GM19397 (cell line): ENCODE measurements around the gene MRPS17.

ENCODE experiments used
- ATAC-seq: cut with Tn5 transposase; IDR thresholded peaks from one replicate; pipeline ENCODE4 v1.9.1; 2021; ENCODE audit warnings: mild to moderate bottlenecking, moderate library complexity; ENCODE audit not compliant: unreplicated experiment

Gene MRPS17

DNA sequence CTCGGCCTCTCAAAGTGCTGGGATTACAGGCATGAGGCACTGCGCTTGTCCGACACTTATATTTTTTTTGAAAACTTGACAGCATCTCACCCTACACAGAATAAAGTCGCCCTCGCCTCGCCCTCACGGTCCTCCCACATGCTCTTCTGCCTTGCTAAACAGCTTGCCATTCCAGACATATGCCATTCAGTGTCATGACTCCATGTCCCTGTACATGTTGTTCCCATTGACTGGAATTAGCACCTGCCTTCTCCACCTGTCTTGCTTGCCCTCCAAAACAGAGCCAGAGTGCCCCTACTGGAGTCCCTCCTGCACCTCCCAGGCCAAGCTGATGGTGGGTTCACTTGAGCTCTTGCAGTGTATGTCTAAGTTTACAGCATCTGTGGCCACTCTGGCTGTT is 18.9 kb downstream of the MRPS17 start:
- ATAC-seq = no peak

DNA sequence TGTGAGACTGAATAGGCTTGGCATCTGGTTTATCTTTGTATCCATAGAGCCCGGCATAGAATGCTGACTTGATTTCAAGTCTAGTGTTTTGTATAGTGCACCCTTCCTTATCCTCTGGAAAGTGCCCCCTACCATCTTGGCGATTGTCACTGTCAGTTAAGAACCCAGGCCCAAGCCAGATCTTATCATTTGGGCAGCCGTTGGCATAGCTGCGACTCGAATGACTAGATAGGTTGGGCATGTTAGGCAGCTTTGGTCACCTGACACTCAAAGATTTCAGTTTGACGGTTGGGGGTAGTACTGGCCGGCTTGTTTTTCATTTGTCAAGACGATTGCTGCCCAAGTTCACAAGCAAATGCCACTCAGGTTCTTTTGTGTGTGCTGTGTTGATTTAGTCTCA is 19.3 kb downstream of the MRPS17 start:
- no peak for ATAC-seq

DNA sequence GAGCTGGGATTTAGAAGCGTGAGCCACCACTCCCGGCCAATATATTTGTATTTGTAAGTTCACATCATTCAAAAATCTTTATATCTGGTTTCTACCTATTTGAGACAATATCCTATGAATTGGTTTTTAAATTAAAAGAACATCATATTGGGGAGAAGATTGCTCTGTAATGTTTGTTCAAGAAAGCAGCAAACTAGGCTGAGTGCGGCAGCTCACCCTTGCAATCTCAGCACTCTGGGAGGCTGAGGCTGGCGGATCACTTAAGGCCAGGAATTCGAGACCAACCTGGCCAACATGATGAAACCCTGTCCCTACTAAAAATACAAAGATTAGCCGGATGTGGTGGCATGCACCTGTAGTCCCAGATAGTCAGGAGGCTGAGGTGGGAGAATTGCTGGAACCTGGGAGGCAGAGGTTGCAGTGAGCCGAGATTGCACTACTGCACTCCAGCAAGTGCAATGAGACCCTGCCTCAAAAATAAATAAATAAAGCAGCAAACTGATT is 22.1 kb downstream of the MRPS17 start:
- no peak for ATAC-seq

DNA sequence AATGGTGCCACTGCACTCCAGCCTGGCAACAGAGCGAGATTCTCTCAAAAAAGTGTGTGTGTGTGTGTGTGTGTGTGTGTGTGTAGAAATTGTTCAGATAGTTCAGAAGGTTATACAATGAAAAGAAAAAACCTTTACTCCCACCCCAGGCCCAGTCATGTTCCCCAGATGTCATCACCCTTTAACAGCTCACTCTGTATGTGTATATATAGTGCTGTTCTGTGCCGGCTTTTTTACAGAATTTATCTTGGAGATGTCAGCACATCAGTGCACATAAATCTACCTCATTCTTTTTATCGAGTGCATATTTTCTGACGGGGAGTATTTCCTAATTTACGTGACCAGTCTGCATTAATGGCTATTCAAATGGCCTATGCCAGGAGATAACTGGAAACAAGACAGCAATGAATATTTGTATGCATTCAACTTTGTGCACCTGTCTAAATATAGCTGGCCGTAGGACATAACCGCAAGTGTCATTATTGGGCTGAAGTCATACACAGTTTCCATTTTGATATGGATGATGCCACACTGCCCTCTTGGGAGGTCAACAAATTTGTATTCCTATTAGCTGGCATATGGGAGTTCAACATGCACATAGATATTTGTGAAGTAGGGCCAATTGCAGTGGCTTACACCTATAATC is 24.4 kb downstream of the MRPS17 start:
- no peak for ATAC-seq

DNA sequence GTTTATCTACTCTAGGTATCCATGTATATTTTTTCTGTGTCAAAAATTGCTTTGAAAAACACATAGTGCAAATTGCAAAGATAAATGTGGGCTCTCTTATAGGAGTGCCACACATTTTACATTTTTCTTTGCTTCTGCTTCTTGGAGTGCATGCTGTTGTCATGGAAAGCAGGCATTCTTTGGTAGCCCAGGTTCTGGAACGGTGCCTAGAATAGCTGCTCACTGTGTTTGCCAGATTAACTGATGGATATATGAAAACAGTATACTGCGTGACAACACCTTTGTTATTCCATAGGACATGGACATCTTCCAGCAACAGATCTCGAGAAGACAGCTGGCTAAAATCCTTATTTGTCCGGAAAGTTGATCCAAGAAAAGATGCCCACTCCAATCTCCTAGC is 26.2 kb downstream of the MRPS17 start:
- no peak for ATAC-seq

DNA sequence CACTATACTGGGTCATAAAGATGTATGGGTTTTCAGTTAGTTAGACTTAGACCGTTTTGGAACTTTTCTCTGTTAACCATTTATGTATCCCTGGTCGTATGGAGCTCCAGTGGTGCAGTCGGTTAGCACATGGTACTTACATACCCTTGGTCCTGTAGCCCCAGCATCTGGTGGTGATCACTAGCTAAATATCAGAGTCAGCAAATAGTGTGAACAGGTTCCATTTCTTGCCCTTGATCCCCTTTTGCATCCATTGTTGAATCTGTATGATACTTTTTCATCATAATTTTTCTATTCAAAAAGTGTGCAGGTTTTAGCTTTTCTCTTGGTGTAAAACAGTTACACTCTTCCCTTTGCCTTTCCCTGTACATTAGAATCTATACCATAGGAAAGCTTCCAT is 28.6 kb downstream of the MRPS17 start:
- no peak for ATAC-seq

DNA sequence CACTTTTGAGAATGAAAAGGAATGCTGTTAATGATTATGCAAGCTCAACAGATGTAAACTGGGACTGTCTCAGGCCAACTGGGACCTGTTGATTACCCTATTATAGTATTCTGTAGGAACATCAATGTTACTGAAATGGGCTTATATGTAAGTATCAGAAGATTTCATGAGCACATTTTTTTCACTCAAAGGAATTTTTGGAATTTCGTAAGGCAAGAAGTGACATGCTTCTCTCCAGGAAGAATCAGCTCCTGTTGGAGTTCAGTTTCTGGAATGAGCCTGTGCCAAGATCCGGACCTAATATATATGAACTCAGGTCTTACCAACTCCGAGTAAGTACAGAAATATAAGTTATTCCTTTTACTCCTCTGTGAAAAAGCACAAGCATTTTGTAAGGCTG is 31.9 kb downstream of the MRPS17 start:
- no peak for ATAC-seq

DNA sequence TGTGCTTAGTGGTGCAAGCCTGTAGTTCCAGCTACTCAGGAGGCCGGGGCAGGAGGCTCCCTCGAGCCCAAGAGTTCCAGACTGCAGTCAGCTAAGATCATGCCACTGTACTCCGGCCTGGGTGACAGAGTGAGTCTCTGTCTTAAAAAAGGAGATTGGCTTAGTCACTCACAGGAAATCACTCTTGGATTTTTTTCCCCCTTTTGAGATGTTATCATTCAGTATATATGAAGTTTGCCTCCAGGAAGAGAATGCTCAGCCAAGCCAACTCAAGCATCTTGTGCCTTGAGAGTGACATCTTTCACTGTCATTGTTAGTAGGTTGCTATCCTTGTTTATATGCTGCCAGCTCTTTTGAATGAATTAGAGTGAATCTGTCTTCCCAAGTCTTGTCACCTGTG is 40.7 kb downstream of the MRPS17 start:
- no peak for ATAC-seq

DNA sequence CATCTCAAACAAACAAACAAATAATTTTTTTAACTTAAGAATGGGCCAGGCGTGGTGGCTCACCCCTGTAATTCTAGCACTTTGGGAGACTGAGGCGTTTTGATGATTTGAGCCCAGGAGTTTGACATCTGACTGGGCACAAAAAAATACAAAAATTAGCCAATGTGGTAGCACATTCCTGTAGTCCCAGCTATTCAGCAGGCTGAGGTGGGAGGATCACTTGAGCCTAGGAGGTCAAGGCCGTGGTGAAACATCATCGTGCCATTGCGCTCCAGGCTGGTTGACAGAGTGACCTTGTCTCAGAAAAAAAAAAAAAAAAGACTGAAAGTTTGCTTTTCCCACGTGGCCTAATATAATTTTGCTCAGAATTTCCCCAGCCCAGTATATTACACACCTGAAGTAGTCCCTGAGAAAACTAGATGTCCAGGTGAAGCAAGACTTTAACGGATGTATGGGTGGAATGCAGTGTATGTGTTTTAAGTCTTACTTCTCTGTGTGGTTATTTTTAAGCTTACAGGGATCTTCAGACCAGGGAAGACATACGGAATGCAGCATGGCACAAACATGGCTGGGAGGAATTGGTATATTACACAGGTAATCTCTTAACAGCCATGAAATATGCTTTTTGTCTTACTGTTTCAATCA is 45.3 kb downstream of the MRPS17 start:
- ATAC-seq = no peak

DNA sequence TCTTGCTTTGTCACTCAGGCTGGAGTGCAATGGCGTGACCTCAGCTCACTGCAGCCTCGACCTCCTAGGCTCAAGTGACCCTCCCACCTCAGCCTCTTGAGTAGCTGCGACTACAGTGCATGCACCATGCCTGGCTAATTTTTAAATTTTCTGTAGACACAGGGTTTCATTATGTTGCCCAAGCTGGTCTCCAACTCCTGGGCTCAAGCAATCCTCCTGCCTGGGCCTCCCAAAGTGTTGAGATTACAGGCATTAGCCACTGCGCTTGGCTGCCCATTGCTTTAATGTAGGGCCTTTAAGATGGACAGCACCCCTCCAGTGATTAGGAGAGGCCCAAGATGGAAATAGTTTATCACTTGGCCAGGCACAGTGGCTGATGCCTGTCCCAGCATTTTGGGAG is 52.1 kb downstream of the MRPS17 start:
- no peak for ATAC-seq
